ENCODE results near the gene BLACAT1. TPM values are rescaled to one million over a fixed set of nuclear protein-coding genes. Genes with fewer than 3 reads are reported as not detected.

The BLACAT1 gene
- polyA plus RNA-seq, 1 of the 3 experiments (the other 2 are of a cell fraction): not detected

- TF ChIP-seq RCOR1 (IDR thresholded peaks at IDR 0.05; ENCODE audit: low read length) (no peak), ELF1 (IDR thresholded peaks at IDR 0.05) (no peak), TAF1 (IDR thresholded peaks at IDR 0.05; ENCODE audit: borderline replicate concordance, low read depth, low read length) (no peak), POLR2AphosphoS5 (IDR thresholded peaks at IDR 0.05; ENCODE audit: low read depth, low read length) (no peak), CHD2 (IDR thresholded peaks at IDR 0.05; ENCODE audit: low read length, partially characterized antibody) (no peak), MXI1 (IDR thresholded peaks at IDR 0.05; ENCODE audit: low read depth, low read length) (no peak), SIN3A (IDR thresholded peaks at IDR 0.05; ENCODE audit: borderline replicate concordance, low read depth, low read length) (no peak), MEF2A (IDR thresholded peaks at IDR 0.05; ENCODE audit: borderline replicate concordance, low read depth) (no peak)
- TF ChIP-seq, protein P1, sequence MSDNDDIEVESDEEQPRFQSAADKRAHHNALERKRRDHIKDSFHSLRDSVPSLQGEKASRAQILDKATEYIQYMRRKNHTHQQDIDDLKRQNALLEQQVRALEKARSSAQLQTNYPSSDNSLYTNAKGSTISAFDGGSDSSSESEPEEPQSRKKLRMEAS (IDR thresholded peaks at IDR 0.05; ENCODE audit: low read depth): no peak
These were observed 31.9 kb downstream of the BLACAT1 start (continued) for GRCh38 chr1:205423814-205424399.

- Histone ChIP-seq H3K4me3 (ENCODE audit: low read depth in 2 of 2, low read length in 1 of 2) (no peak overlapping the region), H3K9ac (no peak overlapping the region), H4K20me1 (ENCODE audit: insufficient read depth) (no peaks in the 10 kb centered on the region), H3F3A (replicated peaks; ENCODE audit: insufficient read depth) (no peaks in the 10 kb centered on the region), H3K4me1 (ENCODE audit: control insufficient read depth in 1 of 2, insufficient read depth in 2 of 2, low read depth in 1 of 2, low read length in 1 of 2) (peaks cover 0 to 11% of the 10 kb centered on the region in 2 experiments; a peak in 2 of 4 replicates), H3K9me2 (no peaks in the 10 kb centered on the region), H3K79me2 (ENCODE audit: insufficient read depth) (no peaks in the 10 kb centered on the region), H3K9me3 (no peaks in the 10 kb centered on the region), H3K4me2 (no peak overlapping the region), H2AFZ (ENCODE audit: low read depth) (no peak overlapping the region), H3K27ac (ENCODE audit: low read depth in 2 of 2, low read length in 1 of 2) (no peak overlapping the region), H3K36me3 (replicated peaks in 1 of 2; ENCODE audit: control insufficient read depth in 1 of 2, insufficient read depth in 2 of 2, low read length in 1 of 2) (no peaks in the 10 kb centered on the region), H3K27me3 (ENCODE audit: insufficient read depth) (peaks cover 34% of the 10 kb centered on the region)
- no peak for DNase-seq
- 35% methylated on average over 4 of the region's 4 CpGs for WGBS (ENCODE audit: low lambda C conversion rate)
- CTCF ChIA-PET: interaction anchor here (1.2 to 6.1 kb wide), 7 partner anchors 9 to 101 kb away, joined by 3 to 49 read pairs (median 4); no protein-coding TSS in a partner anchor
- POLR2A ChIA-PET: no interaction called here
- TF ChIP-seq GABPA (IDR thresholded peaks at IDR 0.05; ENCODE audit: low read depth) (no peak), MEF2A (IDR thresholded peaks at IDR 0.05; ENCODE audit: borderline replicate concordance, low read depth) (no peak), YY1 (IDR thresholded peaks at IDR 0.05; ENCODE audit: low read depth) (no peak), RAD21 (IDR thresholded peaks at IDR 0.05; ENCODE audit: low read length) (peak; percentile 22; the same call in 1 of the 2 replicates)
These were observed 32.7 kb downstream of the BLACAT1 start for GRCh38 chr1:205422993-205423642.

- Histone ChIP-seq H3K27me3 (ENCODE audit: insufficient read depth) (peaks cover 44% of the 10 kb centered on the region), H3K36me3 (replicated peaks in 1 of 2; ENCODE audit: control insufficient read depth in 1 of 2, insufficient read depth in 2 of 2, low read length in 1 of 2) (no peaks in the 10 kb centered on the region), H3K9me2 (no peaks in the 10 kb centered on the region), H3K27ac (ENCODE audit: low read depth in 2 of 2, low read length in 1 of 2) (no peak within 1 kb of the TSS), H3K9me3 (no peaks in the 10 kb centered on the region), H3K9ac (no peak within 1 kb of the TSS), H3K4me3 (ENCODE audit: low read depth in 2 of 2, low read length in 1 of 2) (no peak within 1 kb of the TSS), H3K79me2 (ENCODE audit: insufficient read depth) (no peaks in the 10 kb centered on the region), H3F3A (replicated peaks; ENCODE audit: insufficient read depth) (no peaks in the 10 kb centered on the region), H3K4me2 (no peak within 1 kb of the TSS), H4K20me1 (ENCODE audit: insufficient read depth) (no peaks in the 10 kb centered on the region), H2AFZ (ENCODE audit: low read depth) (no peak within 1 kb of the TSS), H3K4me1 (ENCODE audit: control insufficient read depth in 1 of 2, insufficient read depth in 2 of 2, low read depth in 1 of 2, low read length in 1 of 2) (peaks cover 0 to 11% of the 10 kb centered on the region in 2 experiments; a peak in 2 of 4 replicates)
- ChIA-PET POLR2A (no interaction called here), CTCF (interaction anchor here (0.9 to 6.1 kb wide), 5 partner anchors 10 to 103 kb away, joined by 3 to 49 read pairs (median 8); no protein-coding TSS in a partner anchor)
- TF ChIP-seq FOXM1 (IDR thresholded peaks at IDR 0.05; ENCODE audit: low read depth): no peak
- no peak for TF ChIP-seq FOSL2 (IDR thresholded peaks at IDR 0.05; ENCODE audit: borderline replicate concordance, low read depth)
- no peak for TF ChIP-seq EP300 (IDR thresholded peaks at IDR 0.05; ENCODE audit: borderline replicate concordance in 1 of 2, low read depth in 1 of 2, low read length in 1 of 2)
- TF ChIP-seq GABPA (IDR thresholded peaks at IDR 0.05; ENCODE audit: low read depth): no peak
- TF ChIP-seq RXRA (IDR thresholded peaks at IDR 0.05; ENCODE audit: borderline replicate concordance, low read depth): no peak
- TF ChIP-seq YY1 (IDR thresholded peaks at IDR 0.05; ENCODE audit: low read depth): no peak
- TF ChIP-seq USF1 (IDR thresholded peaks at IDR 0.05; ENCODE audit: borderline replicate concordance, low read depth): no peak
- TF ChIP-seq RAD21 (IDR thresholded peaks at IDR 0.05; ENCODE audit: low read length): no peak
- no peak for TF ChIP-seq RFX5 (IDR thresholded peaks at IDR 0.05; ENCODE audit: low read length)
- no peak for TF ChIP-seq GATA2 (CRISPR knock-in tag; IDR thresholded peaks at IDR 0.05)
- TF ChIP-seq IRF3 (IDR thresholded peaks at IDR 0.05; ENCODE audit: low read depth, low read length): no peak
- no peak for TF ChIP-seq MXI1 (IDR thresholded peaks at IDR 0.05; ENCODE audit: low read depth, low read length)
- no peak for TF ChIP-seq PBX3 (IDR thresholded peaks at IDR 0.05)
- TF ChIP-seq CHD2 (IDR thresholded peaks at IDR 0.05; ENCODE audit: low read length, partially characterized antibody): no peak
- WGBS (ENCODE audit: low lambda C conversion rate): 34% methylated on average over 2 of the region's 2 CpGs
- DNase-seq: no peak
These were observed 34.0 kb downstream of the BLACAT1 start, which contains the start of gene LEMD1 for GRCh38 chr1:205421798-205422197. Gene LEMD1, minus strand, starts transcription at chr1:205422056. Its CDS starts 1,520 bp downstream, at chr1:205420536.
